K562 (cell line): ENCODE measurements around the gene KCNK1. TPM values are rescaled to one million over a fixed set of nuclear protein-coding genes. Genes with fewer than 3 reads are reported as not detected.
A peak's percentile ranks its signal among the peaks of the same experiment; 100 is the strongest.

Experiments used
- ATAC-seq: fragments of 200-7000 bp; cut with Tn5 transposase; 3 replicates; pipeline ENCODE4 v1.9.1; 2020; ENCODE audit warnings: moderate library complexity
- BruUV-seq: library from RNA; stranded (reverse); fragments of 400-500 nt; replicated peaks from 2 replicates; lab custom pipeline; 2021; lab: Mats Ljungman, UMichigan
- CTCF ChIA-PET: fragments of 300-600 bp; formaldehyde crosslinking; extraction: SDS; loops from one replicate; lab custom pipeline; 2021; ENCODE audit warnings: low intra/inter-chr PET ratio; lab: Yijun Ruan, JAX
- POLR2A ChIA-PET: fragments of 300-600, 350-650 bp; sonication (Branson Sonifier 250); formaldehyde crosslinking; extraction: SDS; loops from one replicate; lab custom pipeline; 2021; ENCODE audit warnings: antibody characterized with exemption, inconsistent platforms; lab: Yijun Ruan, JAX
- DNase-seq, 4 experiments: peaks; one replicate each; pipeline versions ENCODE4 v3.0.0 to v3.0.0-alpha.2; 2011 to 2018; ENCODE audit warnings: low spot score in 3 of 4, mixed read lengths in 3 of 4; ENCODE audit errors: extremely low read depth in 1 of 4
- FAIRE-seq: peaks from 2 replicates; lab custom pipeline; 2011; peaks lifted over from hg19 to GRCh38; lab: Jason Lieb, UNC
- H2AFZ ChIP-seq: 2 replicates; pipeline ENCODE4 v1.6.0; 2011; ENCODE audit warnings: low read depth, low read length, control low read depth, inconsistent platforms
- H3K27ac ChIP-seq: fragments of 200-600 bp; 3 replicates; pipeline ENCODE4 v1.8.0; 2011; ENCODE audit warnings: low read depth, mild to moderate bottlenecking, control low read depth, inconsistent platforms, low read length, moderate library complexity, mixed read lengths; ENCODE audit errors: extremely low read depth
- H3K27me3 ChIP-seq, 2 experiments: fragments of 300-600 bp in 1 of 2; 2 replicates in 1 of 2; 3 replicates in 1 of 2; pipeline versions ENCODE4 v1.6.0 to v1.8.0; 2011; ENCODE audit warnings: inconsistent platforms in 2 of 2, low read length in 2 of 2, mild to moderate bottlenecking in 1 of 2, mixed read lengths in 1 of 2, moderate library complexity in 1 of 2; ENCODE audit not compliant: control insufficient read depth in 2 of 2, insufficient read depth in 2 of 2
- H3K36me3 ChIP-seq: fragments of 300-600 bp; 3 replicates; pipeline ENCODE4 v1.8.0; 2011; ENCODE audit warnings: mild to moderate bottlenecking, low read length, inconsistent platforms; ENCODE audit not compliant: control insufficient read depth, insufficient read depth
- H3K4me1 ChIP-seq, 2 experiments: fragments of 200-600 bp in 1 of 2; replicated peaks in 1 of 2; 2 replicates in 1 of 2; 3 replicates in 1 of 2; pipeline versions ENCODE4 v1.5.1 to v1.8.0; 2011; ENCODE audit warnings: inconsistent platforms in 2 of 2, low read length in 2 of 2, mild to moderate bottlenecking in 1 of 2, mixed read lengths in 1 of 2, moderate library complexity in 1 of 2; ENCODE audit not compliant: control insufficient read depth in 2 of 2, insufficient read depth in 2 of 2
- H3K4me2 ChIP-seq: 2 replicates; pipeline ENCODE4 v1.6.1; 2011; ENCODE audit warnings: low read length, control low read depth, inconsistent platforms, mixed read lengths; ENCODE audit not compliant: insufficient read depth
- H3K4me3 ChIP-seq: fragments of 200-600 bp; sonication (generic), shearing (Covaris generic); 2 replicates; pipeline ENCODE4 v1.5.1; 2016; ENCODE audit warnings: control low read depth, inconsistent platforms
- H3K79me2 ChIP-seq: fragments of 200-600 bp; 3 replicates; pipeline ENCODE4 v1.8.0; 2011; ENCODE audit warnings: low read length, inconsistent platforms; ENCODE audit not compliant: control insufficient read depth, insufficient read depth
- H3K9ac ChIP-seq, 2 experiments: 2 replicates each; pipeline versions ENCODE4 v1.6.0 to v1.6.1; 2011; ENCODE audit warnings: low read depth in 2 of 2, low read length in 2 of 2, control low read depth in 1 of 2, inconsistent platforms in 1 of 2, mild to moderate bottlenecking in 1 of 2, mixed read lengths in 1 of 2; ENCODE audit not compliant: insufficient read depth in 1 of 2
- H3K9me1 ChIP-seq: one replicate; pipeline ENCODE4 v1.6.0; 2011; ENCODE audit warnings: inconsistent platforms, mild to moderate bottlenecking, low read length, moderate library complexity; ENCODE audit not compliant: control insufficient read depth, insufficient read depth
- H3K9me3 ChIP-seq: replicated peaks from 2 replicates; pipeline ENCODE4 v1.5.1; 2011; ENCODE audit warnings: low read depth, low read length, inconsistent platforms; ENCODE audit not compliant: control insufficient read depth, insufficient read depth
- H4K20me1 ChIP-seq: replicated peaks from 2 replicates; pipeline ENCODE4 v1.6.1; 2011; ENCODE audit warnings: low read length, inconsistent platforms, mixed read lengths; ENCODE audit not compliant: control insufficient read depth, insufficient read depth
- NFRKB ChIP-seq: fragments of 450-650 bp; IDR thresholded peaks from 2 replicates; pipeline ENCODE4 v1.6.1; 2016; ENCODE audit warnings: low read depth
- NFXL1 ChIP-seq: fragments of 450-650 bp; formaldehyde crosslinking; IDR thresholded peaks from 2 replicates; pipeline ENCODE4 v1.4.0; 2021; ENCODE audit warnings: mild to moderate bottlenecking
- NR2F6 ChIP-seq: fragments of 450-650 bp; formaldehyde crosslinking; IDR thresholded peaks from 2 replicates; pipeline ENCODE4 v1.4.0; 2020; ENCODE audit warnings: mild to moderate bottlenecking
- RNF2 ChIP-seq: sonication (generic); IDR thresholded peaks from 2 replicates; pipeline ENCODE4 v1.6.1; 2016
- SMAD1 ChIP-seq: fragments of 150-350 bp; IDR thresholded peaks from 2 replicates; pipeline ENCODE4 v1.6.1; 2014; ENCODE audit warnings: low read length, low read depth; ENCODE audit not compliant: partially characterized antibody
- TAF7 ChIP-seq: fragments of 450-650 bp; IDR thresholded peaks from 2 replicates; pipeline ENCODE4 v1.6.1; 2016; ENCODE audit warnings: missing genetic modification characterization, missing compliant biosample characterization
- TAL1 ChIP-seq: fragments of 450-650 bp; IDR thresholded peaks from 2 replicates; pipeline ENCODE4 v1.6.1; 2016; ENCODE audit warnings: mild to moderate bottlenecking
- TARDBP ChIP-seq: fragments of 450-650 bp; IDR thresholded peaks from 2 replicates; pipeline ENCODE4 v1.6.1; 2016
- TRIM24 ChIP-seq, 2 experiments: fragments of 450-650 bp; IDR thresholded peaks; 2 replicates each; pipeline ENCODE4 v1.6.1; 2016
- TRIM28 ChIP-seq: fragments of 450-650 bp; IDR thresholded peaks from 2 replicates; pipeline ENCODE4 v1.6.1; 2017
- WGBS: fragments of 100-300 bp; shearing (Covaris generic); methylation state at CpG from one replicate; pipeline ENCODE4 v1.1.6; 2016; ENCODE audit warnings: low coverage, mixed read lengths; ENCODE audit not compliant: insufficient coverage; ENCODE audit errors: missing lambda C conversion rate; 5-methylcytosine and 5-hydroxymethylcytosine counted together
- in situ Hi-C: fragments of 300-500 bp; cut with MboI; formaldehyde crosslinking; loops from 4 replicates; pipeline ENCODE4 v1.15.0; 2018; ENCODE audit warnings: inconsistent platforms, mixed read lengths
- intact Hi-C: fragments of 100-400 bp; cut with micrococcal nuclease; formaldehyde crosslinking; loops from 2 replicates; pipeline ENCODE4 v1.14.2; 2022
- polyA plus RNA-seq, 8 experiments: library from polyadenylated mRNA; depleted of rRNA in 4 of 8; stranded (reverse) in 5 of 8; unstranded in 3 of 8; fragments of >200 nt; fragmentation: Nextera tagmentation in 2 of 8; fragmentation: Illumina TruSeq in 1 of 8; extraction: Ambion mirVana in 2 of 8; extraction: Trizol in 1 of 8; gene quantifications; 2 replicates each; pipeline versions ENCODE4 v1.2.1 to v1.2.3, GENCODE V29; 2011 to 2014; ENCODE audit warnings: inconsistent platforms in 1 of 8, missing spikeins in 1 of 8
- total RNA-seq, 7 experiments: library from RNA; depleted of rRNA in 6 of 7; stranded (reverse); fragments of >200 nt in 6 of 7; fragmentation: Illumina TruSeq in 2 of 7; extraction: Trizol in 2 of 7; gene quantifications; 2 replicates each; pipeline versions ENCODE4 v1.2.1 to v1.2.3, GENCODE V29; 2011 to 2021; ENCODE audit warnings: low replicate concordance in 1 of 7
- TF ChIP-seq, protein P1 (sequence below), 2 experiments: fragments of 150-350 bp in 1 of 2; IDR thresholded peaks; 2 replicates each; pipeline ENCODE4 v1.6.1; 2012 to 2016; ENCODE audit warnings: low read depth in 2 of 2, low read length in 2 of 2, mild to moderate bottlenecking in 1 of 2, moderate library complexity in 1 of 2
- TF ChIP-seq, protein P2 (sequence below): fragments of 250-450 bp; sonication (Bioruptor Pico); IDR thresholded peaks from 2 replicates; pipeline ENCODE4 v1.4.0; 2020; ENCODE audit warnings: mild to moderate bottlenecking, moderate library complexity

Gene KCNK1
- total and polyA plus RNA-seq, 9 of the 15 experiments (the other 6 are each of a cell fraction or from before 2014, with no cell fraction given): 3.1 to 22.7 (median 6.0) TPM

DNA sequence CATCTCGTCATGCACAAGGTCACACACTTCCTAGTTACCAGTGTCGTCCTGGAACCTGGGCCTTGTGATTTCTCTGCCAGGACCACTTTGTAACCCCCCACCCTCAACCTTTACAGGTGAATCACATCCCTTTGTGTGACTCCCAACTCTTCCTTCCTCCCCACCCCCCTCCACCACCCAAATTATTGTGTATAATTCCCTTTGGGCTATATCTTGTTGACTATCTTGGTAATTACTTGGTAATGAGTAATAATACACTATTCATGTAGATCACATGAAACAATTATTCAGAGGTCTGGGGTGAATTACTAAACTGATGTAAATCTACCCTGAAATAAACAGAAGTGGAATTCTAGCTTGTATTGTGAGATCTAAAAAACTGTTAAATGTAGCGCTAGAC is 1.7 kb downstream of the KCNK1 start:
- no peak overlapping the region; the same call in 2 of the 3 replicates for H3K27ac ChIP-seq
- no peaks in the 10 kb centered on the region for H3K9me3 ChIP-seq
- peak overlapping the region; percentile 91 for H3K4me2 ChIP-seq
- H4K20me1 ChIP-seq: no peaks in the 10 kb centered on the region
- peak overlapping the region; percentile 58 for H3K4me3 ChIP-seq
- POLR2A ChIA-PET: no interaction called here
- no peaks in the 10 kb centered on the region for H3K27me3 ChIP-seq
- BruUV-seq: no TSS peak
- ATAC-seq: no peak
- H3K36me3 ChIP-seq: peaks cover 10% of the 10 kb centered on the region
- no peak for TF ChIP-seq TAL1
- no peak for TF ChIP-seq NFRKB
- no peak for TF ChIP-seq TRIM28
- no peak for TF ChIP-seq NFXL1
- no peak for TF ChIP-seq TAF7
- no peak for TF ChIP-seq TARDBP
- TF ChIP-seq RNF2: no peak
- TF ChIP-seq NR2F6: no peak
- TF ChIP-seq, protein P1, sequence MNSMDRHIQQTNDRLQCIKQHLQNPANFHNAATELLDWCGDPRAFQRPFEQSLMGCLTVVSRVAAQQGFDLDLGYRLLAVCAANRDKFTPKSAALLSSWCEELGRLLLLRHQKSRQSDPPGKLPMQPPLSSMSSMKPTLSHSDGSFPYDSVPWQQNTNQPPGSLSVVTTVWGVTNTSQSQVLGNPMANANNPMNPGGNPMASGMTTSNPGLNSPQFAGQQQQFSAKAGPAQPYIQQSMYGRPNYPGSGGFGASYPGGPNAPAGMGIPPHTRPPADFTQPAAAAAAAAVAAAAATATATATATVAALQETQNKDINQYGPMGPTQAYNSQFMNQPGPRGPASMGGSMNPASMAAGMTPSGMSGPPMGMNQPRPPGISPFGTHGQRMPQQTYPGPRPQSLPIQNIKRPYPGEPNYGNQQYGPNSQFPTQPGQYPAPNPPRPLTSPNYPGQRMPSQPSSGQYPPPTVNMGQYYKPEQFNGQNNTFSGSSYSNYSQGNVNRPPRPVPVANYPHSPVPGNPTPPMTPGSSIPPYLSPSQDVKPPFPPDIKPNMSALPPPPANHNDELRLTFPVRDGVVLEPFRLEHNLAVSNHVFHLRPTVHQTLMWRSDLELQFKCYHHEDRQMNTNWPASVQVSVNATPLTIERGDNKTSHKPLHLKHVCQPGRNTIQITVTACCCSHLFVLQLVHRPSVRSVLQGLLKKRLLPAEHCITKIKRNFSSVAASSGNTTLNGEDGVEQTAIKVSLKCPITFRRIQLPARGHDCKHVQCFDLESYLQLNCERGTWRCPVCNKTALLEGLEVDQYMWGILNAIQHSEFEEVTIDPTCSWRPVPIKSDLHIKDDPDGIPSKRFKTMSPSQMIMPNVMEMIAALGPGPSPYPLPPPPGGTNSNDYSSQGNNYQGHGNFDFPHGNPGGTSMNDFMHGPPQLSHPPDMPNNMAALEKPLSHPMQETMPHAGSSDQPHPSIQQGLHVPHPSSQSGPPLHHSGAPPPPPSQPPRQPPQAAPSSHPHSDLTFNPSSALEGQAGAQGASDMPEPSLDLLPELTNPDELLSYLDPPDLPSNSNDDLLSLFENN (IDR thresholded peaks at IDR 0.05; ENCODE audit: low read depth in 2 of 2, low read length in 2 of 2): no peak
- TF ChIP-seq, protein P2, sequence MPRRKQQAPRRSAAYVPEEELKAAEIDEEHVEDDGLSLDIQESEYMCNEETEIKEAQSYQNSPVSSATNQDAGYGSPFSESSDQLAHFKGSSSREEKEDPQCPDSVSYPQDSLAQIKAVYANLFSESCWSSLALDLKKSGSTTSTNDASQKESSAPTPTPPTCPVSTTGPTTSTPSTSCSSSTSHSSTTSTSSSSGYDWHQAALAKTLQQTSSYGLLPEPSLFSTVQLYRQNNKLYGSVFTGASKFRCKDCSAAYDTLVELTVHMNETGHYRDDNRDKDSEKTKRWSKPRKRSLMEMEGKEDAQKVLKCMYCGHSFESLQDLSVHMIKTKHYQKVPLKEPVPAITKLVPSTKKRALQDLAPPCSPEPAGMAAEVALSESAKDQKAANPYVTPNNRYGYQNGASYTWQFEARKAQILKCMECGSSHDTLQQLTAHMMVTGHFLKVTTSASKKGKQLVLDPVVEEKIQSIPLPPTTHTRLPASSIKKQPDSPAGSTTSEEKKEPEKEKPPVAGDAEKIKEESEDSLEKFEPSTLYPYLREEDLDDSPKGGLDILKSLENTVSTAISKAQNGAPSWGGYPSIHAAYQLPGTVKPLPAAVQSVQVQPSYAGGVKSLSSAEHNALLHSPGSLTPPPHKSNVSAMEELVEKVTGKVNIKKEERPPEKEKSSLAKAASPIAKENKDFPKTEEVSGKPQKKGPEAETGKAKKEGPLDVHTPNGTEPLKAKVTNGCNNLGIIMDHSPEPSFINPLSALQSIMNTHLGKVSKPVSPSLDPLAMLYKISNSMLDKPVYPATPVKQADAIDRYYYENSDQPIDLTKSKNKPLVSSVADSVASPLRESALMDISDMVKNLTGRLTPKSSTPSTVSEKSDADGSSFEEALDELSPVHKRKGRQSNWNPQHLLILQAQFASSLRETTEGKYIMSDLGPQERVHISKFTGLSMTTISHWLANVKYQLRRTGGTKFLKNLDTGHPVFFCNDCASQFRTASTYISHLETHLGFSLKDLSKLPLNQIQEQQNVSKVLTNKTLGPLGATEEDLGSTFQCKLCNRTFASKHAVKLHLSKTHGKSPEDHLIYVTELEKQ: no peak
- no peak for TF ChIP-seq SMAD1
- no peak for TF ChIP-seq TRIM24 (IDR thresholded peaks at IDR 0.05)
- TF ChIP-seq, all 486 proteins: peak for 0
- 23% methylated on average over 3 of the region's 3 CpGs for WGBS
- intact Hi-C loops: no loop called here
- no peaks in the 10 kb centered on the region for H3K9me1 ChIP-seq
- H2AFZ ChIP-seq: no peak overlapping the region
- FAIRE-seq: no peak
- CTCF ChIA-PET: no interaction called here
- in situ Hi-C loops: no loop called here
- H3K4me1 ChIP-seq: peaks cover 15 to 32% of the 10 kb centered on the region in 2 experiments; a peak in 4 of 5 replicates
- peaks cover 47% of the 10 kb centered on the region for H3K79me2 ChIP-seq
- peak overlapping the region; percentile 70 to 98 for H3K9ac ChIP-seq
- no peak for DNase-seq
